ENCODE measurements around the gene IGF1R. TPM values are rescaled to one million over a fixed set of nuclear protein-coding genes. Genes with fewer than 3 reads are reported as not detected.

The IGF1R gene
- total and polyA plus RNA-seq, 2 donors (not counting 3 experiments of a cell fraction or from before 2014, with no cell fraction given) = 16.1 to 59.1 TPM

- intact Hi-C loops (cut with micrococcal nuclease) (no loop called here), dilution Hi-C loops (cut with MboI; ENCODE audit: extremely low pct_ligation_motif_present, low sequenced_read_pairs) (no loop called here)
- CTCF ChIA-PET = interaction anchor here (1.6 kb wide), 1 partner anchor 9 kb away, joined by 4 read pairs; no protein-coding TSS in a partner anchor
- TF ChIP-seq FOS (IDR thresholded peaks at IDR 0.05; ENCODE audit: borderline replicate concordance, insufficient read depth, low read length) (no peak), POLR2AphosphoS5 (IDR thresholded peaks at IDR 0.05; ENCODE audit: insufficient read depth, low read depth, low read length) (no peak), MYC (IDR thresholded peaks at IDR 0.05; ENCODE audit: low read depth, low read length) (no peak), MAX (IDR thresholded peaks at IDR 0.05; ENCODE audit: insufficient read depth, insufficient read length) (no peak), EZH2 (IDR thresholded peaks at IDR 0.05; ENCODE audit: borderline replicate concordance, low read depth, low read length, severe bottlenecking) (no peak), GATA2 (IDR thresholded peaks at IDR 0.05; ENCODE audit: insufficient read depth, insufficient read length, low read depth, low read length) (no peak), JUN (IDR thresholded peaks at IDR 0.05; ENCODE audit: borderline replicate concordance, insufficient read depth, insufficient read length, low read depth) (no peak), POLR2A (IDR thresholded peaks at IDR 0.05; ENCODE audit: low read depth, low read length) (no peak), CTCF (IDR thresholded peaks at IDR 0.05; ENCODE audit: extremely low read depth in 1 of 2, insufficient read depth in 1 of 2, low read depth in 1 of 2, low read length in 2 of 2) (no peak)
- peaks cover 41% of the 10 kb centered on the region for H3K79me2 ChIP-seq (ENCODE audit: control insufficient read depth, insufficient read depth, low read length)
- H3K4me2 ChIP-seq (ENCODE audit: insufficient read depth, low read length) = no peak overlapping the region
- H3K9me3 ChIP-seq (replicated peaks; ENCODE audit: control insufficient read depth, insufficient read depth, low read length) = no peaks in the 10 kb centered on the region
- no TSS peak for BruUV-seq (replicated peaks)
- H2AFZ ChIP-seq (ENCODE audit: low read depth, low read length) = no peak overlapping the region
- no peaks in the 10 kb centered on the region for H3K4me1 ChIP-seq (ENCODE audit: control insufficient read depth, extremely low read depth, insufficient read depth, low read length)
- H3K36me3 ChIP-seq (ENCODE audit: control insufficient read depth in 2 of 2, extremely low read depth in 1 of 2, insufficient read depth in 2 of 2, low read length in 2 of 2) = no peaks in the 10 kb centered on the region
- no peak overlapping the region for H3K4me3 ChIP-seq (replicated peaks in 1 of 3; ENCODE audit: insufficient read depth in 1 of 3, low read depth in 1 of 3, low read length in 3 of 3)
- POLR2A ChIA-PET = no interaction called here
- H3K9me1 ChIP-seq (replicated peaks; ENCODE audit: control insufficient read depth, extremely low read depth, insufficient read depth, low read length) = no peaks in the 10 kb centered on the region
- peaks cover 13% of the 10 kb centered on the region for H4K20me1 ChIP-seq (replicated peaks; ENCODE audit: control insufficient read depth, extremely low read depth, insufficient read depth, low read length)
- DNase-seq (ENCODE audit: low read depth, low spot score) (no peak), FAIRE-seq (no peak)
- H3K27me3 ChIP-seq (ENCODE audit: control insufficient read depth in 2 of 2, insufficient read depth in 2 of 2, low read length in 2 of 2) = no peaks in the 10 kb centered on the region
- no peak overlapping the region for H3K27ac ChIP-seq (ENCODE audit: insufficient read depth, low read depth, low read length)
- no peak overlapping the region for H3K9ac ChIP-seq (replicated peaks; ENCODE audit: extremely low read depth, insufficient read depth, low read length)
Measured at GRCh38 chr15:98745179-98745578, 96.8 kb downstream of the IGF1R start.
